ENCODE measurements around the gene HINT3. TPM values are rescaled to one million over a fixed set of nuclear protein-coding genes. Genes with fewer than 3 reads are reported as not detected.
"Not testable (repeated sequence)": the region's sequence is repeated elsewhere in the genome, so short reads cannot be mapped to it uniquely, and the experiment has no call there.

The HINT3 gene
- total RNA-seq, 1 donor from 2014 or later, result 20.6 TPM

DNA sequence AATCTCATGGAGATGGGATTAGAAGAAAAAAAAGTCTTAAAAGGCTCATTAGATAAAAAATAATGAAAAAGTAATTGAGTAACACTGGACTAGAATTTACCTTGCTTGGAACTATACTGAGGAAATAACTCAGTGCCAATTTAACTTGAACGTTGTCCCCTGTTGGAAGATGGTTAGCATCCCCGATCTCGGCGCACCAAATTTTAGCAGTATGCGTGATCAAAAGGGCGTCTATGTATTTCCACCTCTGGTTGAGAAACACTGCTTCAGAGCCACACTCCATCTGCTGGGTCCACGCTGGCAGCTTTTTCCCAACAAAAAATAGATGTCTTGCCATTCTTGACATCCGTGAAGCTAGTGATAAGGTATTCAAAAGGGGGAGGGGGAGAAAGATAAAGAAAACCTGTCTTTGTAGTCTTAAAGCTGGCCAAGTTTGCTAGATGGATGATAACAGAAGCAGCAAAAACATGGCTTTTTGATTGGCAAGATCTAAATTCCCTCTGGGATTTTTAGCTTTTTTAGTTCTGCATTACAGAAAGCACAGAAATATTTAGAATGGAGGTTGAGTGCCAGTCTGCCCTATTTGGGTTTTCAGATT, 6.4 kb downstream of the HINT3 start:
- DNase-seq (ENCODE audit: low spot score), result no peak

DNA sequence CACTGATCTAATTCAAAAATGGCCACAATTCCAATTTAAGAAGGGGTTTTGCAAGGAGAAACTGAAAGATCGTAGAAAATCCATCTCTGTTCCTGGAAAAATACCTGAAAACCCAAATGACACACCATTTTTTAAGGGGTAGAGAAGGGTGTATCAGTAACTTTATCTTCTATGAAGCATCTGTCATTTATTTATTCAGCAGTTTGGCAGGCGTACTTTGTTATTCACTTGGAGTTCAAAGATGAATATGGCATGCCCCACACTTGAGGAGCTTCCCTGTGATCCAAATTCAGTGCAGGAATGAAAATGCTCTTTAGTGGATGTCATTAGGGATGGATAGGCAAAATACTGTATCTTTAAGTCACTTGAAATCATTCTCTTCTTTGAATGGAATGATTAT, 7.2 kb downstream of the HINT3 start:
- DNase-seq (ENCODE audit: low spot score), result no peak

DNA sequence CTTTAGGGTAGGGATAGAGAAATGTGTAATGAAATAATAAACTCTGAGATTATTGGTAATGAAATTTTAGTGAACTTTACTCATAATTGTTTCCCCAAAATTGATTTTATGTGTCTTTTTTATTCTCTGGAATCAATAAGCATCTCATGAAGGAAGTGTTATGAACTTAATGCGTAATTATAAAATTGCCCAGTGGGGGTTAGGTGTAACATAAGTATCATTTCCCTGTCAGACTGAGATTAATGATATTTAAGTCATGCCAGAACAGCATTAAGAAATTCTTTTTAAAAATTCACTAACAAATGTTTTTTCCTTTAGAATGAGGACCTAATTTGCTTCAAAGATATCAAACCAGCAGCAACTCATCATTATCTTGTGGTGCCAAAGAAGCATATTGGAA, 10.0 kb downstream of the HINT3 start:
- no peak for DNase-seq (ENCODE audit: low spot score)

DNA sequence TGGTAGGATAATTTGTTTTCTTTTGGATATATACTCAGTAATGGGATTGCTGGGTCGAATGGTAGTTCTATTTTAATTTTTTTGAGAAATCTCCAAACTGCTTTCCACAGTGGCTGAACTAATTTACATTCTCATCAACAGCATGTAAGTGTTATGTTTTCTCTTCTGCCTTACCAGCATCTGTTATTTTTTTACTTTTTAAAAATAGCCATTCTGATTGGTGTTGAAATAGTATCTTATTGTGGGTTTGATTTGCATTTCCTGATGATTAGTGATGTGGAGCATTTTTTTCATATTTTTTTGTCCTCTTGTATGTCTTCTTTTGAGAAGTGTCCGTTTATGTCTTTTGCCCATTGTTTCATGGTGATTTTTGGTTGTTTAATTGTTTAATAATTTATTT, 11.9 kb downstream of the HINT3 start:
- no peak for DNase-seq (ENCODE audit: low spot score)

DNA sequence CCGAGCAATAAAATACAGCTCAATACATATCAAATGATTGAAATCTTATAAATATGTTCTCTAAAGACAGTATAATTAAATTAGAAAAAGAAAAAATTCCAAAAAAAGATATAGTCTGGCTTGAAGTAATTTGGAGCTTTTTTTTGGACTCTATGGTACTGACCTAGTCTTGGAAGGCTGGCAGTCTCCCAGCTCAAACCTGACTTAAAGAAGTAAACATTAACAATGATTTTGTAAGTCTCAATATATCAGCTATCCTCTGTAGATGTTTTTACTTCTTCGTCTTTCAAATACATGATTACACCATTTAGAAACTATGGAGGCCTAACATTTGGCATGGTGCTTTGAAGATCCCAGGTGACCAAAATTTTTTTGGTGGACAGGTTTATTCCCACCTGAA, 14.2 kb downstream of the HINT3 start:
- no peak for DNase-seq (ENCODE audit: low spot score)

DNA sequence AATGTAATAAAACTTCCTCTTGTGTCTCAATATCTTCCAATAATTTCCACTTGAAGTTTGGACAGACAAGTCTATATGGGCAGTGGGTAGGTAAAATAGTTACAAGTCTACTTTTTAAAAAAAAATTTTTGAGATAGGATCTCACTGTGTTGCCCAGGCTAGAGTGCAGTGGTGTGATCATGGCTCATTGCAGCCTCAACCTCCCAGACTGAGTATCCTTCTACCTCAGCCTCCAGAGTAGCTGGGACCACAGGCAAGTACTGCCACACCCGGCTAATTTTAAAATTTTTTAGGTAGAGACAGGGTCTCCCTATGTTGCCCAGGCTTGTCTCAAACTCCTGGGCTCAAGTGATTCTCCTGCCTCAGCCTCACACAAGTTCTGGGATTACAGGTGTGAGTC, 15.9 kb downstream of the HINT3 start:
- not testable (repeated sequence) for DNase-seq (ENCODE audit: low spot score)

DNA sequence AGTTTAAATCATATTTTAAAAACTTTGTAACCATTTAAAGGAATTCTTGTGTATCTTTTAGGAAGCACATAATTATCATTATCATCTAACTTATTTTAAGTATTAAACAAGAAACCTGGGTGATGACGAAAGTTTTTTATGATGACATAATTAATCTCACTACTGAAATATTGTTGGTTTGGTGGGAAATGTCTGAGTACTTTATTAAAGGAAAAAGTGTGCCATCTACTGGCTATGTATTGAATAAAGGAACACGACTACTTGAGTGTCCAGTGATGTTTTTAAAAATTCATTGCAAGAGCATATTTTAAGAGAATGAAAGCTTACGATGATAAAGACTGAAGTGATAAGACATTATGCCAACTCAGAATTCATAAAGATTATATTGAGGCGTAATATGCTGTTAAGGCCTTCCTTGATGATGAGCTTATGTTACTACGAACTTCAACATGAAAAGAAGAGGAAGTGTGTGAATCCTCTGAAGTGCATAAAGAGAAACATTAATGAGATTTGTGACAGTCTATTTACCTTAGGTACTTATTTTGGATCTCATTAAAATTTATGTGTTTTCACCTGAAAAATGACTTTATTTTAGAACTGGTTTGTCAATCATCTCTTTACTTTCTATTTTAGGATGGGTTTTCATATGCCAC, 17.8 kb downstream of the HINT3 start:
- DNase-seq (ENCODE audit: low spot score), result no peak

DNA sequence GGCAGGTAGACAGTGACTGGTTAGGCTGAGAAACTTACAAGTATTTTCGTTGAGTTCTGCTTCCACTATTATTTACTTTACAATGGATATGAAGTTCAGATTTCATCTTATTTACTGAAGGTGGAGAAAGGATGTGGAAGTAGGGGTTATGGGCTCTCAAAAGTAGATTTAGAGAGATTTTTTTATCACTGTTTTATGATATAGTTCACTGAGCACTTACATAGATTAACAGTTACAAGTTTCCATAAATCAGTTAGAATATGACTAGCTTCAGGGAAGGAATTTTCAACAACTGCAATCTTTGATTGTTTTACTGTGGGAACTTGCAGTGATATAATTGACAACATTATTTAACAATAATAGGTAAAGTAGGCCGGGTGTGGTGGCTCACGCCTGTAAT, 22.5 kb downstream of the HINT3 start:
- DNase-seq (ENCODE audit: low spot score), result no peak

DNA sequence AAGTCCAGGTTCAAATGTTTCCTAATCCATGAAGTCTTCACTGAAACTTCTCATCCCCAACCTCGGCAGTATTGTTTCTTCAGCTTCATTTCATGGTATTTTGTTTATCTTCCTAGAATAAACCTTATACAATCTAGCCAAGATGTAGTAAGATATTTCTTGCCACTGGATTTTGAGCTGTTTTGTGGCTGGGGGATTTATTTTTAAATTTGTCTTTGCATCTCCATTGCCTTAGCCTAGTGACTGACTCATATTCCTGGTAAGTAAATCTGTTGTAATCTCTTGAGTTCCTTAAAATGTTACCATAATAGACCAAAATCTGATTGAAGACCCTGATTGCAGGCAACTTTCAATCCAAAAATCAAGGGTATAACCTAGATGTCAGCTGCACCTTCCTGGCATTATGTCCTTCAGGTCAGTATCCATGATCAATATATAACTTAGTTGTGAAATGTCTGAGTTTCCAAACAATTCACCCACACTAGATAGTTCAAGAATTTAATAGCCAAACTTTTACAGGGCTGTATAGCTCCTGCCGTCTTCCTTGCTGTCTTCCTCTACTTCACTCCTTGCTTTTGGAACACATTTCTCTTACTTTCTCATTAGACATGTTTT, 25.1 kb downstream of the HINT3 start:
- DNase-seq (ENCODE audit: low spot score), result no peak

DNA sequence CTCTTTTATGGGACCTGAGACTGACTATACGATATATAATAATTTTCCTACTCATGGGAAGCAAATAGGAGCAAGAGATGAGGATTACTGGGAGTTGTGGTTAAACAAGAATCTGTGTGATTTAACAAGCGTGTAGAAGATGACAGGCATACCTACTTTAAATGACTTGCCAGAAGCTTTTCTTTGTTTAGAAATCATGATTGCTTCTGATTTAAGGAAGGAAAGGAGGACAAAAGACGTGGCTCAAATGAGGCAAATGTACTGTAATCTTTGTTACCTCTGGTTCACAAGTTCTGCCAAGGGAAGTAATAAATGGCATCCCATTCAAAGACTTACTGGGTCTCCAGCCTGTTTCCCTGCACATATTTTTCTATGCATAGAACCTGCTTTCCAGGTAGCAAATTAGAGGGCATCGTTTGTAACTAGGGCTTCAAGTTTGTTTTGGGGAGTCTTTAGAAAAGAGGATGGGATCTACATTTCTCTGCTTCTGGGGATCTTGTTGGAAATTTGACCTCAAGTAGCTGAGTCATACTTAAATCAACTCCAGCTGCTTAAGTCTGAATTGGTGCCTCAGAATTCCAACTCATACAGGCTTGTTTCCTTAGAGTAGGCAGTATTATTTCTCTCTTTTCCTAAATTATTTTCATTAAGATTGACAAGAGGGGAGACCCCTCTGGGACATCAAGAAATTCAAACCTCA, 26.8 kb downstream of the HINT3 start:
- no peak for DNase-seq (ENCODE audit: low spot score)

DNA sequence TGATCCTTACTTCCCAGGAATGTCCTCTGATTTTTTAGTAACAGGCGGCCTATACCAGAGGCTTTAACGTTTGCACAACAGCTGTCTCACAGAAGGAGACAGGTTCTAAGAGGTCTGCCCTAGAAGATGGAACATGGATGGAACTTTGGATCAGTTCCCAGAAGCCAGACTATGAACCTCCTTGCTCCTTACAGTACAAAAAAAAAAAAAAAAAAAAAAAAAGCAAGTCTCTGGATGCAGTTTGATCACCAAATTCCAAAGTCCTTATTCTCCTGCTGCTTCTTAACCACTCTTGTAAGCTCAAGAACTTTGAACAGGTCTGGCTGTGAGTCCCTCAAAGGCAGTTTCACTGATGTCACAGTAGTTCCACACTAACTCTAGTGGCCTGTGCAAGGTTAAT, 27.7 kb downstream of the HINT3 start:
- DNase-seq (ENCODE audit: low spot score), result no peak

DNA sequence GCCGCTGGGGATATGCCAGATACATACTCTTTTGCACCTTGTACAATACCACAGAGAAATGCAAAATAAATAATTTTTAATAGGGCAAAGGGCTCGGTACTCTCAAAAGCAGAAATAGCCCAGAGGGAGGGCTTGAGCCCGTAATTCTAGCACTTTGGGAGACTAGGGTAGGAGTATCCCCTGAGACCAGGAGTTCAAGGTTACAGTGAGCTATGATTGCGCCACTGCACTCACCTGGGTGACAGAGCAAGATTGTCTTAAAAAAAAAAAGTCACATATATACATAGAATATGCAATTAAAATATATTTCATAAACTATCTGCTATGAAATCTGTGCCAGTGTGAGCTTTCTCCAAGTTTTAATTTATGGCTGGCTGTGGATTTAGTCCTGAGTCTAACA, 29.0 kb downstream of the HINT3 start:
- DNase-seq (ENCODE audit: low spot score), result no peak

DNA sequence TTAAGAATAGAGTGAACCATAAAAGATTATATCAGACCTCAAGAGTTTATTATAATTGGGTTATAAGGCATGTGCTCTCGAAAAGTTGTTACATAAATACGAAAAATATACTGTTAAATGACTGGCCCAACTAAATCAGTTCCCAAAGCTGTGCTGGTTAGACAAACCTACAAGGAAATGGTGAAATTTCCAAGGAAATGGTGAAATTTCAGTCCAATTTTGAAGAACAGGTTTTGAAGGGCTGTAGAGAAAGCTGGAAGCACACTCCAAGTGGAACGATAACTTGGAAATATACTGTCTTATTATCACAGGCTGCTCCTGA, 29.4 kb downstream of the HINT3 start:
- DNase-seq (ENCODE audit: low spot score), result no peak

DNA sequence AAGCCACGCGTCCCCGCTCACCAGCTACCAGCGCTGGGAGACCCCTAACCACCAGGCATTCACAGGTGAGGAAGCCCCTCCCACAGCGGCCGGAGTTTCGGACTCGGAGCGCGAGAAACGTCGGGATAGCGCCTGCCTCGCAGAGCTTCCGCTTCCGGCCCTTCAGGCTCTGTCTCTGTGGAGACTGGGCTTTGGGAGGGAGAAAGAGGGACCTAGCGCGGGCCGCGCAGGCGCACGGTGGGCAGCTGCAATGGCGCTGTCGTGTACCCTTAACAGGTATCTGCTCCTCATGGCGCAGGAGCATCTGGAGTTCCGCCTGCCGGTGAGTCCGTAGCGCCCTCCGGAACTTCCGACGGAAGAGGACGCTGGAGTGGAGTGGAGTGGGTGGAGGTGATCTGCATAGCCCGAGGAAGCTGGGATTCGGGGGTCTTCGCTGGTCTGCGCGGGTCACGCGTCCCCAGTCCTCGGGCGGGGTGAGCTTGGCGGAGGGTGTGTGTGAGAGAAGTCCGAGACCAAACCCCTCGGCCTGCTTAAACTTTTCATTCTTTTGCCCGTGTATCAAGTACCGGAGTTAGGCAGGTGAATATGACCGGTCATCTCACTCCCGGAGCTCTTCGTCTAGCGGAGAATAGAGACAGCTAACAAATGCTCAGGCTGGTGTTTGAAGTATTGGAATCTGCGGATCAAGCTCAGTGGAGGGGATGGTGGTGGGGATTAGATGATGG, 29.9 kb downstream of the HINT3 start, which contains the start of gene TRMT11:
Gene TRMT11, plus strand, starts transcription at position 240 of the 725 bp plus-strand sequence. Its CDS starts 11 bp downstream, at position 251.
- peak; percentile 90 for DNase-seq (ENCODE audit: low spot score)

DNA sequence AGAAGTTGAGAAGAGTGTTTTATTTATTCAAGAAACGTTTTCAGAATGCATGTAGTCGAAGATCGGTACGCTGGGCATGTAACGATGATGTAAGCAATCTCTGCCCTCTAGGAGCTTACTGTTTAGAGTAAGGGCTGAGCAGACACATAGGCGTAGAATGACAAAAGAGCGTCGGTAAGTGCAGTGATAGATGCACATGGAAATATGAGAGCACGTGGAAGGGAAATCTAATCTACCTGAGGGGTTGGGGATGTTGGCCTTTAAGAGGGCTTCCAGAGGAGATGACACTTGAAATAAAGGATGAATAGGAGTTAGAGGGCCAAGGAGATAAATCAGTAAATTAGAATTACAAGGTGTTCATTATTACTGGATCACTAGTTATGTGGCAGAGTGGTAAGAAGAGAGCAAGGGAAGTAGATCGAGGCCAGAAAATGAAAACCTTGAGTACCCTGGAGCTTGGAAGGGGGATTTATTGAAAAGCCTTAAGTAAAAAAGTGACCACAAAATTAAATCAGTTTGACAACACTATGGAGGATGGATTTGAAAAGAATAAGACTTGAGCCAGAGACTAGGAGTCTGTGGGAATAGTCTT, 30.6 kb downstream of the HINT3 start:
- no peak for DNase-seq (ENCODE audit: low spot score)

DNA sequence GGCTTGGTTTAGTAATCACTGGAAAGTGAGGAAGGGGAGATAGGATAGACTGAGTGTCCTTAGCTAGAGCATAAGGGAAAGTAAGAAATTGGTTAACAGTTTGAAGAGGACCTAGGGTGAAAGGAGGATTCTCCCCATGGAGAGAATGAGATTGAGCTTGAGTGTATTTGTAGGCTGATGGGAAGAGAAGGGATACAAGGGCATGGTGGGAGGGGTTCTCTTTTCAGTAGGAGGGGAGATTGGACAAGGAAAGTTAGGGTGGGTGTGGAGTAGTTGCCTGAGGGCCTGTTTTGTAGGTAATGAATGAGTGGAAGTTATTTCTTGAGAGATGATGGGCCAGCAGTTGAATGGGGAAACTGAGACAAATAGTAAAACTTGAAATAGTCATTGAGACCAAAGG, 31.7 kb downstream of the HINT3 start:
- DNase-seq (ENCODE audit: low spot score), result no peak

DNA sequence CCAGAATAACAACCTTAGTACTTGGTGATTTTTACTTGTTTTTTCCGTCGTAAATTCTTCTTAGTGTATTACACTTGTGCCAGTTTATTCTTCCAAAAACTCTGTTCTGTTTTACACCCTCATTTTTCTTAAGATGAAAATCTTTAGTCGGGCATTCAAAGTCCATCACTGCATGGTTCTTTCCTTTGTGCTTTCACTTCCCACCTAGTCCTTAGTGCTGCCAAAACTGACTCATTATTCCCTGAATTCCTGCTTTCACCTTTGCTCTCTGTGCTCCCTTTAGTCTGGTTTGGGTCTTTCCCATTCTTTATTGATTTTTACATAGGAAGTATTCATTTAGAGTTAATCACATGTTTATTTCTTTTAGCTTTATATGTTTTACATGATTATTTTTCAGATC, 33.1 kb downstream of the HINT3 start:
- no peak for DNase-seq (ENCODE audit: low spot score)

DNA sequence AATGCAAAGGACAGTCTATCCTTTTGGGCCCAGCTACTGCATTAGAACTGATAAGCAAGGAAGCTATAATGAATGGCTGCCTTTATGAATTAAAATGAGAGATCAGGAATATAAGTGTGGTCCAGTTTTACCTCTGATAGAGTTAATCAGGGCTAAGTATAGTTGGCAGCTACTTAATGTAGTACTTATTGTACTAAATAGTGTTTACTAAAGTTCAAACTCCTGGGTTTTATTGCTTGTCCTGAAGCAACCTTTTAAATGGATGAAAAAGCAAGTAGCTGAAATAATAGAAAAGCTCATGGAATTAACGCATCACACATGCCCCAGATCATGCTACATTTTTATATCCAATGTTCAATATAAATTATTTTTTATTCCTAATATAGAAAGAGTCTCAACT, 35.1 kb downstream of the HINT3 start:
- no peak for DNase-seq (ENCODE audit: low spot score)

DNA sequence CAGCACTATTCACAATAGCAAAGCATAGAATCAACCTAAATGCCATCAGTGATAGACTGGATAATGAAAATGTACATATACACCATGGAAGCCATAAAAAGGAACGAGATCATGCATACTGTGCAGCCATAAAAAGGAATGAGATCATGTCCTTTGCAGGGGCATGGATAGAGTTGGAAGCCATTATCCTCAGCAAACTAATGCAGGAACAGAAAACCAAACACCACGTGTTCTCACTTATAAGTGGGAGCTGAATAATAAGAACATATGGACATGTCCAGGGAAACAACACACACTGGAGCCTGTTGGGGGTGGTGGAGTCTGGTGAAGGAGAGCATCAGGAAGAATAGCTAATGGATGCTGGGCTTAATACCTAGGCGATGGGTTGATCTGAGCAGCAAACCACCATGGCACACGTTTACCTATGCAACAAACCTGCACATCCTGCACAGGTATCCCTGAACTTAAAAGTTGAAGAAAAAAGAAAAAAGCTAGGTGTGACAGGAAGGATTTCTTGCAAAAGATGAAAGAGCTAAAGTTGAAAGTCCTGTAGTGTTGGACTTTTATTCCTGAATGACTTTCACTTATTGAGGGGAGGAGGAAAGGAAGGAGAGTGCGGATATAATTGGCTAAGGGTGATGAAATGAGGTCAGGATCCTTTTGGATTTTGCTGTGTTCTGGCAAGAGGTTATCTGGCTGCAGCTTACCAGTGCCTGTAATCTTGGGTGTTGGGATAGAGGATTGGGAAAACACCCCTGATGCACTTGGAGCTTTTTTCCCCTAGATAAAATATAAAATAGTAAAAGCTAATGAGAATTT, 38.3 kb downstream of the HINT3 start:
- no peak for DNase-seq (ENCODE audit: low spot score)

DNA sequence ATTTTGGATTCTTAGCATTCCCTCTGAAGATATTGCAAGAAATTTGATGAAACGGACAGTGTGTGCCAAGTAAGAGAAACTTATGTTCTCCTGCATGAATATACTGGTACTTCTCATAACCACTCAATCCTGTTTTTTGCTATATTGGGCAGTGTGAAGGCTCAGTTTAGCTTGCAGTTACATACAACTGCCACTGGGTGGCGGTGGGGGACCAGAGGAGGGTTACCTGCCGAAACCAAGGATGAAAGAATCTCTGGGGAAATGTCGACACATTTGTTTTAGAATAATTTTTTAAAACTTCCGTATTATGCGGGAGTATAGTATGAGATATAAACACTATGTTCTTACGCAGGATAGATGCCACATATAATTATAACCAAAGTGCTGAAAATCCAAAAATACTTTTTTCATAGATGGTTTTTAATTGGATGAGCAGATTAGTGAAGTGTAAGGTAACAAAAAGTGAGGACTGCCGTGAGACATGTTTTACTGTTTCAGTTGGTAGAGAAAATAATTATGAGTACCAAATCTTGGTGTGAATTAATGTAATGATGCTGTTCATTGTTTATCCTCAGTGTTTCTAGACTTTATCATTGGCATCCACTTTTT, 39.5 kb downstream of the HINT3 start:
- peak; percentile 61 for DNase-seq (ENCODE audit: low spot score)
